GM12873 (cell line): ENCODE data around the gene ACE.
A peak's percentile ranks its signal among the peaks of the same experiment; 100 is the strongest.

Experiments used
- TF ChIP-seq, protein P1 (sequence below): IDR thresholded peaks from 2 replicates; pipeline ENCODE4 v1.5.1; 2012; ENCODE audit warnings: low read depth, mild to moderate bottlenecking, moderate library complexity, low read length, control low read depth; ENCODE audit not compliant: insufficient read depth; ENCODE audit errors: missing control alignments

The ACE gene

DNA sequence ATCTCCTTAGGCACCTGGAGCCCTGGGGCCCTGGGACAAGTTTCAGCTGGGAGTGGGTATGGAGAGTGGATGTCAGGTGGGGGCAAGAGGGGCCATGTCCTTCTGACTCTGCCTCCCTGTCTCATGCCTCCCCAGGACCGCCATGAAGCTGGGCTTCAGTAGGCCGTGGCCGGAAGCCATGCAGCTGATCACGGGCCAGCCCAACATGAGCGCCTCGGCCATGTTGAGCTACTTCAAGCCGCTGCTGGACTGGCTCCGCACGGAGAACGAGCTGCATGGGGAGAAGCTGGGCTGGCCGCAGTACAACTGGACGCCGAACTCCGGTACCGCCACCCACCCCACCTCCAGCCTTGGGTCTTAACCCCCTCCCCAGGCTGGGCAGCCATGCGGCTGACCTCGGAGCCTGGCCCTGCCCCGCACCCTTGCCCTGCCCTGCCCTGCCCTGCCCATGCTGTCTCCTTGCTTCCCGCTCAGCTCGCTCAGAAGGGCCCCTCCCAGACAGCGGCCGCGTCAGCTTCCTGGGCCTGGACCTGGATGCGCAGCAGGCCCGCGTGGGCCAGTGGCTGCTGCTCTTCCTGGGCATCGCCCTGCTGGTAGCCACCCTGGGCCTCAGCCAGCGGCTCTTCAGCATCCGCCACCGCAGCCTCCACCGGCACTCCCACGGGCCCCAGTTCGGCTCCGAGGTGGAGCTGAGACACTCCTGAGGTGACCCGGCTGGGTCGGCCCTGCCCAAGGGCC lies 20.0 kb downstream of the ACE start:
- TF ChIP-seq, protein P1, sequence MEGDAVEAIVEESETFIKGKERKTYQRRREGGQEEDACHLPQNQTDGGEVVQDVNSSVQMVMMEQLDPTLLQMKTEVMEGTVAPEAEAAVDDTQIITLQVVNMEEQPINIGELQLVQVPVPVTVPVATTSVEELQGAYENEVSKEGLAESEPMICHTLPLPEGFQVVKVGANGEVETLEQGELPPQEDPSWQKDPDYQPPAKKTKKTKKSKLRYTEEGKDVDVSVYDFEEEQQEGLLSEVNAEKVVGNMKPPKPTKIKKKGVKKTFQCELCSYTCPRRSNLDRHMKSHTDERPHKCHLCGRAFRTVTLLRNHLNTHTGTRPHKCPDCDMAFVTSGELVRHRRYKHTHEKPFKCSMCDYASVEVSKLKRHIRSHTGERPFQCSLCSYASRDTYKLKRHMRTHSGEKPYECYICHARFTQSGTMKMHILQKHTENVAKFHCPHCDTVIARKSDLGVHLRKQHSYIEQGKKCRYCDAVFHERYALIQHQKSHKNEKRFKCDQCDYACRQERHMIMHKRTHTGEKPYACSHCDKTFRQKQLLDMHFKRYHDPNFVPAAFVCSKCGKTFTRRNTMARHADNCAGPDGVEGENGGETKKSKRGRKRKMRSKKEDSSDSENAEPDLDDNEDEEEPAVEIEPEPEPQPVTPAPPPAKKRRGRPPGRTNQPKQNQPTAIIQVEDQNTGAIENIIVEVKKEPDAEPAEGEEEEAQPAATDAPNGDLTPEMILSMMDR: no peak

DNA sequence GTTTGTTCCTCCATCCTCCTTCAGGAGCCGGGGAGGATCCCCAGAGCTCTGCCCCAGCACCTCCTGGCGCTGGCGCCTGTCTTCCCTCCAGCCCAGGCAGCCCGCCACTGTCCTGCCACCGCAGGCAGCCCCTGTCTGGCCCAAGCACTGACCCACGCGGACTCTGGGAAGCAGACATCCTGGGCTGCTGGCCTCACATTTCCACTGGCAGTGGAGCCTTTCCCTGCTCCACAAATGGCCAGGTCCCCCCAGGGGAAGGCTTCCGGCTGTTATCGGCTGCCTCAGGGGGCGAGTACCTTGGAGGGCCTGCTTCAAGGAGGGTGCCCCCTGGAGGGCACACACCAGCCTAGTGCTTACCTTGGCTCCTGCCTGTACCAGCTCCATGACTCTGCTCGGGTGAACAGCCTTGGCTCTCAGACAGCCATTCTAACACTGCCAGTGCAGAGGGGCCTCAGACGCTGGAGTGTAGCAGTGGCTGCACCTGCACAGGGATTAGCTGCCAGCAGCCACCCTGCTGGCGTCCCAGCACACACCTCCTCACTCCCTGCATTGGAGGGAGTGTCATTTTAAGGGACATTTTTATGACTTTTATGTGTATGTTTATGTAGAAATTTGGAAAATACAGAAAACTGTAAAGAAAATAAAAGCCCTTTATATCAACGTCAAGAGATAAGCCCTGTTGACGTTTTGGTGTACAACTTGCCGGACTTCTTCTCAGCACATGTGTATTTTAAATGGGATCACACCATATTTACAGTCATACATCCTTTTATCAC lies 21.0 kb downstream of the ACE start:
- TF ChIP-seq, protein P1: peak; percentile 42

DNA sequence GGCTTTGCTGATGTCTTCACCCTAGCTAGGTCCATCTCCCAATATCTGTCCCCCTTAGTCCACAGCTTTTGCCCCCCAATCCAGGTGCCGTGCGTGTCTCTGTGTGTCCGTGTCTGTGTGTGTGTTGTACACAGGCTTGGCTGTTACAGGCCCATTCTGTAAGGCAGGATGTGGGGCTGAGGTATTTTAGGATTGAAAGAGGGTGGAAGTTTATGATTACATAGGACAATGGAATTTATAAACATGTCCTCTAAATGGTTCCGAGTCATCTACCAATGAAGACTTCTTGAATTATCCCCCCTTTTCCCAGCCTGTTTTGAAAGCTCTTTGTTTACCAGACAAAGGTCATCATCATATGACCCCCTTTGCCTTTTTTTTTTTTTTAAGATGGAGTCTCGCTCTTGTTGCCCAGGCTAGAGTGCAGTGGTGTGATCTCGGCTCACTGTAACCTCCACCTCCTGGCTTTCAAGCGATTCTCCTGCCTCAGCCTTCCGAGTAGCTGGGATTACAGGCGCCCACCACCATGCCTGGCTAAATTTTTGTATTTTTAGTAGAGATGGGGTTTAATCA lies 21.9 kb downstream of the ACE start:
- TF ChIP-seq, protein P1: no peak

DNA sequence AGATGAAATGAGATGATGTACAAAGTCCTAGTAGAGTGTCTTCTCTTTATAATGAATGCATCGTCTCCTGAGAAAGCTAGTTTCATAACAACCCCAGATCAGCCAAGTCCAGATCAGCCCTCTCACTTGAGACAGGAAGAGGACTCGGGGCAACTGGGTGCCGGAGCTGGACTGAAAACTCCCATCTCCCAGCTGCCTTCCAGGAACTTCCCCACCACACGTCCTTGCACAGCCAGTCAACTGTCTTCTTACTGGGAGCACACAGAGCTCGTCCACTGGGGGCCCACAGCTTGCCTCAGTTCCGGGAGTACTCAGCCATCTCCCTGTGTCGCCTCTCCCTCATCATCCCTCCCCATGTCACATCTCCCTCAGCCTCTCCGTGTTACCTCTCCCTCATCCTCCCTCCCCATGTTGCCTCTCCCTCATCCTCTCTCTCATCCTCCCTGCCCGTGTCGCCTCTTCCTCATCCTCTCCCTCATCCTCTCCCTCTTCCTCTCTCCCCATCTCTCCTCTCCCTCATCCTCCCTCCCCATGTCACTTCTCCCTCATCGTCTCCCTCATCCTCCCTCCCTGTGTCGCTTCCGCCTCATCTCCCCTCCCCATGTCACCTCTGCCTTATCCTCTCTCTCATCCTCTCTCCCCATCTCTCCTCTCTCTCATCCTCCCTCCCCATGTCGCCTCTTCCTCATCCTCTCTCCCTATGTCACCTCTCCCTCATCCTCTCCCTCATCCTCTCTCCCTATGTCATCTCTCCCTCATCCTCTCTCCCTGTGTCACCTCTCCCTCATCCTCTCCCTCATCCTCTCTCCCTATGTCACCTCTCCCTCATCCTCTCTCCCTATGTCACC lies 23.9 kb downstream of the ACE start:
- TF ChIP-seq, protein P1: no peak

DNA sequence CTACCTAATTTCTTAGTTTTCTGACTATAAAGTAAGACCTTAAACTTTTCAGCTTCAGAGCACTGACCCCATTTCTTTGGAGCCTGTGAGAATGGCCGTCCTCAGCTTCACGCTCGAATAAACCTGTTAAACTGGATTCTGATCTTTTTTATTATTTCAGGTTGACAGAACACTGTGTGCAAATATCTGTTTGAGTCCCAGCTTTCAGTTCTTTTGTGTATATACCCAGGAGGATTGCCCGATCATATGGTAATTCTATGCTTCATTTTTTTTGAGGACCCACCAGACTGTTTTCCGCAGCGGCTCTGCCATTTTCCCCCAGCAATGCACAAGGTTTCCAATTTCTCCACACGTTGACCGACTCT lies 26.5 kb downstream of the ACE start:
- TF ChIP-seq, protein P1: no peak

DNA sequence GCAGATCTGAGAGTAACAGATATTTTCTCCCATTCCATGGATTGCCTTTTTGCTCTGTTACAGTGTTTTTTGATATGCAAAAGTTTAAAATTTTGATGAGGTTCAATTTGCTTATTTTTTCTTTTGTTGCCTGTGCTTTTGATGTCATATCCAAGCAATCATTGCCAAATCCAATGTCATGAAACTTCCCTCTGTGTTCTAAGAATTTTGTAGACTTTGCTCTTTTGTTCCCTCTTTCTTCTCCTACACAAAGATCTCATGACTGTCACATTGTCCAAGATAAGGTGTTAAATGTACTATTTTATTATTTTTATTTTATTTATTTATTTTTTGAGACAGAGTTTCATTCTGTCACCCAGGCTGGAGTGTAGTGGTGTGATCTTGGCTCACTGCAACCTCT lies 27.4 kb downstream of the ACE start:
- TF ChIP-seq, protein P1: no peak

DNA sequence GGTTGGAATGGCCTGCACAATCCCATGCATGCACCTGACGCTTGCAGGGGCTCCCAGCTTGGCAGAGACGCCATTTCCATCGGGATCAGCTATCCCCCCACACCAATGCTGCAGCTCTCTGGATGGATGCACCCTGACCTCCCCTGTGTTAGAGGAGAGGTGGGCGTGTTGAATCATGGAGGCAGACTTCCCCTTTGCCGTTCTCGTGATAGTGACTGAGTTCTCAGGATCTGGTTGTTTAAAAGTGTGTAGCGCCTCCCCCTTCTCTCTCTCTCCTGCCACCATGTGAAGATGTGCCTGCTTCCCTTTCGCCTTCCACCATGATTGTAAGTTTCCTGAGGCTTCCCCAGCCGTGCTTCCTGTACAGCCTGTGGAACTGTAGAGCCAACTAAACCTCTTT lies 28.5 kb downstream of the ACE start:
- TF ChIP-seq, protein P1: no peak
